NCI-H2081 treated with DMSO at 0.1 percent for 48 hours (cell line): ENCODE results near the gene TASL.
"Not testable (repeated sequence)": the region's sequence is repeated elsewhere in the genome, so short reads cannot be mapped to it uniquely, and the experiment has no call there.

ENCODE experiments used
- DNase-seq: peaks from one replicate; lab custom pipeline; 2025; lab: John Stamatoyannopoulos, UW

The TASL gene

DNA sequence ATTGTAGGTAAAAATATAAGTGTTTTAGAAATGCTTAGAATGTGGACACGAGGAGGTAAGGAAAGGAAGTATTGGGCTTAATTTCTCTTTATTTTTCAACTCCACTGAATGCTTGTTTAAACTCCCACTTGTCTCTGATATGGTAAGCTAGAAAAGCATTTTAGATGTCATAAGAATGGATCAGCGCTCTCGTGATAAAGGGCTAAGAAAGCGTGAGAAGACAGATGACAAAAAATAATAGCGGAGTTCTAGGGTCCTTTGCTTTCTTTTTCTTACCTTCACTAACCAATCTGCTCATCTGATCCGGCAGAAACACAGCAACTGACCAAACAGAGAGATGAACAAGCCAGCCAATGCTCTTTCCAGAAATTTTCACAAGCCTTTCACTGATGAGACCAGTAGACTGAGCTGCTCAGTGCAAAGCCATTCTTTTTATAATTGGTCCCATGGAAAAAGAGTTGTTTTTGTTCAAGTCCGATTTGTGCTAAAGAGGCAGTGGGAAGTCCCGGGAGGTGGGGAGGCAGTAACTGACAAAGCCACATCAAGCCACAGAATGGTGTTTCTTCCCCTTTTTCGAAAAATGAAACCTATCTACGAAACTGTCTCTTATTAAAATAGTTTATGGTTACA lies at the start of gene TASL:
TASL (minus strand) TSS at position 405 of the 630 bp plus-strand sequence. CDS start 17,411 bp downstream, outside the sequence.
- no peak for DNase-seq

GRCh38 chrX:30626402-30626801 lies 48.8 kb upstream of the TASL start:
- no peak for DNase-seq

GRCh38 chrX:30622361-30622760 lies 44.8 kb upstream of the TASL start:
- no peak for DNase-seq

- no peak for DNase-seq
Measured at GRCh38 chrX:30620980-30621618, 43.5 kb upstream of the TASL start.

- no peak for DNase-seq
Measured at GRCh38 chrX:30620125-30620524, 42.6 kb upstream of the TASL start.

GRCh38 chrX:30618160-30618765 lies 40.7 kb upstream of the TASL start:
- DNase-seq = no peak

DNA sequence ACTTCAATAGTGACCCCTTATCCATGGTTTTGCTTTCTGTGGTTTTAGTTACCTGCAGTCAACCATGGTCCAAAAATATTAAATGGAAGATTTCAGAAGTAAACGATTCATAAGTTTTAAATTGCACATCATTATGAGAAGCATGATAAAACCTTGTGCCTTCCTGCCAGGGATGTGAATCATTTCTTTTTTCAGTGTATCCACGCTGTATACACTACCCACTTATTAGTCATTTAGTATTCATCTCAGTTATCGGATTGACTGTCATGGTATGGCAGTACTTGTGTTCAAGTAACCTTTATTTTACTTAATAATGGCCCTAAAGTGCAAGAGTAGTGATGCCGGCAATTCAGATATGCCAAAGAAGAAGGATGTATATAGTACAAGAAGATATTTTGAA lies 37.7 kb upstream of the TASL start:
- DNase-seq = no peak

- no peak for DNase-seq
Measured at GRCh38 chrX:30613721-30614120, 36.2 kb upstream of the TASL start.

GRCh38 chrX:30612250-30612655 lies 34.7 kb upstream of the TASL start:
- peak; percentile 52 for DNase-seq

DNA sequence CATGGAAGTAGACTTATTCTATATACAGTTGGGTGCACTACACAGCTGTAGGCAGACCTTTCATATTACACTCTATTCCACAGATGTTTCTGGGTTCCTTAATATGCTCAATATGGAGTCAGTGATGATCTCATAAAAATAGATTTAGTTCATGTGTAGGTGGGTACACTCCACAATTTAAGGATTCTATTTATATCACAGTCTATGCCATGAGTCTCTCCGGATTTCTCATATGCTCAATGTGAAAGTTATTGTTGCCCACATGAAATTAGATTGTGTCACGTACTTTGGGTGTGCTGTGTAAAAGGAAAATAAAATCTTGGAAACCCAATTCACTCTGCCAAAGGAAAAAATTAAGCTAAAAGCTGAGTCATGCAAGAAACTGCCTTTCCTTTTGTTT lies 32.5 kb upstream of the TASL start:
- no peak for DNase-seq

GRCh38 chrX:30607155-30607554 lies 29.6 kb upstream of the TASL start:
- no peak for DNase-seq

- DNase-seq = not testable (repeated sequence)
Measured at GRCh38 chrX:30600269-30601176, 23.0 kb upstream of the TASL start.

GRCh38 chrX:30597216-30598012 lies 19.8 kb upstream of the TASL start:
- no peak for DNase-seq

GRCh38 chrX:30593440-30594200 lies 16.1 kb upstream of the TASL start:
- DNase-seq = no peak

GRCh38 chrX:30592831-30593230 lies 15.3 kb upstream of the TASL start:
- no peak for DNase-seq

- no peak for DNase-seq
Measured at GRCh38 chrX:30590368-30590767, 12.8 kb upstream of the TASL start.

DNA sequence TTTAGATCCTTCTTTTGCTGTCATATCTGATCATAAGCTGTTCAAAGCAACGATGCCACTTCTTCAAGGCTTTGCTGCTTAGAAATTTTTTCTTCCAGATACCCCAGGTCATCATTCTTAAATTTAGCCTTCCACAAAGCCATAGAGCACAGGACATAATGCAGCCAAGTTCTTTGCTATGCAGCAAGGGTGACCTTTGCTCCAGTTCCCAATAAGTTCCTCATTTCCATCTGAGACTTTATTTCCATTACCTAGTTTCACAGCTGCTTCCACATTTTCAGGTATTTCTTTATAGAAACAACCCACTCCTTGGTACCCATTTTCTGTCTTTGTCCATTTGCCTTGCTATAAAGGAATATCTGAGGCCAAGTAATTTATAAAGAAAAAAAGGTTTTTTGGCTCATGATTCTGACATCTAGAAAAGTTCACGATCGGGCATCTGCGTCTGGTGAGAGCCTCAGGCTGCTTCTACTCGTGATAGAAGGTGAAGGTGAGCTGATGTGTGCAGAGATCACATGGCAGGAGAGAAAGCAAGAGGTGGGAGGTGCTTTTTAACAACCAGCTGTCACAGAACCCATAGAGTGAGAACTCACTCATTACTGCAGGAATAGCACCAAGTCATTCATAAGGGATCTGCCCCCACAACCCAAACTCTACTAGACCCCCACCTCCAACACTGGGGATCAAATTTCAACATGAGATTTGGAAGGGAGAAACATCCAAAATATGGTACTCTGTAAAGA lies 11.8 kb upstream of the TASL start:
- DNase-seq = no peak

- no peak for DNase-seq
Measured at GRCh38 chrX:30586516-30586915, 8.9 kb upstream of the TASL start.

- DNase-seq = no peak
Measured at GRCh38 chrX:30582664-30583063, 5.1 kb upstream of the TASL start.

- DNase-seq = no peak
Measured at GRCh38 chrX:30580641-30581040, 3.1 kb upstream of the TASL start.
